Measurements from ENCODE around the gene CIBAR2.
"Not testable (repeated sequence)": the region's sequence is repeated elsewhere in the genome, so short reads cannot be mapped to it uniquely, and the experiment has no call there.

Gene CIBAR2

DNA sequence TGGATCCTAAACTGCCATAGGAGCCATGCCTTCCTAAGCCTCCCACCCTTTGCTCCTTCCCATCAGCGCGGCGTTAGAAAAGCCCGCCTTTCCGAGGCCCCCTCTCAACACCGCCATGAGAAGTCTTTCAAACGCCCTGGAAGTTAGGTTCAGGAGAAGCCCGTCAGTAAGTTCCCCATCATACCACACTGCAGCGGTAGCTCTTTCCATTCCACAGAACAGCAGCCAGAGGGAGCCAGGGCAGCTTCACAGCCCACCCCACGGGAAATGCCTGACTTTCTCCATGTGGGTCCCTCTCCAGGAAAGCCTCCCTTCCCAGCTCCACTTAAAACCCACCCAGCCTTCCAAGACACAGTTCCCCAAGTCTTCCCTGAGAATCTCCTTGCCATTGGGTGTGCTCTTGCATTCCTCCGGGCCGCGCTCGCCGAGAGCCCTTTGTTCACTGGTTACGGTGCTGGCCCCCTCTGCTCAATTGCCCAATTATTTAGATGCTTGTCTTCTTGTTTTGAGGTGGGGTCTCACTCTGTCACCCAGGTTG, 56.0 kb downstream of the CIBAR2 start:
- no peak for DNase-seq

DNA sequence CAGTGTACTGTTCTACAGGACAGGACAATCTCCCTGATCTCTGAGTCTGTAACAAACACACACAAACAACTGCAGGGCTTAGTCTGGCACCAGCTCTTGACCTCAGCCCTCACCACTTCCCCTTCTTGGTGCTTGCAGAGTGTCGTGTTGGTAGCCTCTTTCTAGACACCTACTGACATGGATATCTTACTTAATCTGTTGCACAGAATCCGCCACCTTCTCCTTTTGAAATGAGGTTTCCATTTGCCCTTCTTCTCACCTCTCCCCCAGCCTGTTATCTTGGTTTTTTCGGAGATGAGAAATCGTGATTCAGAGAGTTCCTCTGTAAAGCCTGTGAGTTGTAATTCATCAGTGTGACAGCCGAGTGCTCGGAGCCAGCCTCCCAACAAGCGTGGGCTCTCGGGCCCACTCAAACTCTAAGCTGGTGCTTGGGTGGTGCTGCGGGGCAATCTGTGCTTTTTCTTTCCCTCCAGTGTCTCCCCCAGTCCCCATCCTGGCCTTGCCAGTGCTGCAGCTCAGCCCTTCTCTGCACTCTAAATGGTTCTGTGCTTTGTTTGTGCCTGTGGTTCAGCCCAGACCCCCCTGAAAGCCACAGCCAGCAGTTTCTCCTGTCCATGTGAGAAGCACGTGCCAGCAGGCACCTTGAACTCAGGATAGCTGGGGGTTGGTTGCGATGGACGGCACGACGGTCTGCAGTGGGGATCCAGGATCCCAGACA, 56.6 kb downstream of the CIBAR2 start:
- DNase-seq: no peak

DNA sequence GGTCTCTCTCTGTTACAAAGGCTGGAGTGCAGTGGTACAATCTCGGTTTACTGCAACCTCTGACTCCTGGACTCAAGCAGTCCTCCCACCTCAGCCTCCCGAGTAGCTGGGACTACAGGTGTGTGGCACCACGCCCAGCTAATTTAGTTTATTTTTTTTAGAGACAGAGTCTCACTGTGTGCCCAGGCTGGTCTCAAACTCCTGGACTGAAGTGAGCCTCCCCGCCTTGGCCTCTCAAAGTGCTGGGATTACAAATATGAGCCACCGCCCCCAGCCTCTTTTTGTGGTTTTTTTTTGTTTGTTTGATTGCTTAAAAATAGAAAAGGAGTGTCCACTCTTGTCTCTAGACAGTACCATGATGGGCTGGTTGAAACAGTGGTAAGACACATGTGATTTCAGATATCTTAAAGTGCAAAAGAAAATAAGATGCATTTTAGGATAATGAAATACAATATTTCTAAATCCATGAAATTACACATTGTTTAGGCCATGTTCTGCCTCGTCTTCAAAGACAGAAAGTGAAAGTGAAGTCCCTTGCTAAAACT, 57.3 kb downstream of the CIBAR2 start:
- DNase-seq: no peak

DNA sequence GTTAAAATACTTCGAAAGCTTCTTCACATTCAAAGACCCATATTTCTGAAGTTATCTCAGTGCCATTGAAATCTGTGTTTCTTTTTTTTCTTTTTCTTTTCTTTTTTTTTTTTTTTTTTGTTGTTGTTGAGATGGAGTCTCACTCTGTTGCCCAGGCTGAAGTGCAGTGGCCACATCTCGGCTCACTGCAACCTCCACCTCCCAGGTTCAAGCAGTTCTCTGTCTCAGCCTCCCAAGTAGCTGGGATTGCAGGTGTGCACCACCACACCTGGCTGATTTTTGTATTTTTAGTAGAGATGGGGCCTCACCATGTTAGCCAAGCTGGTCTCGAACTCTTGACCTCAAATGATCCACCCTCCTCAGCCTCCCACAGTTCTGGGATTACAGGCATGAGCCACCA, 58.0 kb downstream of the CIBAR2 start:
- DNase-seq: not testable (repeated sequence)

DNA sequence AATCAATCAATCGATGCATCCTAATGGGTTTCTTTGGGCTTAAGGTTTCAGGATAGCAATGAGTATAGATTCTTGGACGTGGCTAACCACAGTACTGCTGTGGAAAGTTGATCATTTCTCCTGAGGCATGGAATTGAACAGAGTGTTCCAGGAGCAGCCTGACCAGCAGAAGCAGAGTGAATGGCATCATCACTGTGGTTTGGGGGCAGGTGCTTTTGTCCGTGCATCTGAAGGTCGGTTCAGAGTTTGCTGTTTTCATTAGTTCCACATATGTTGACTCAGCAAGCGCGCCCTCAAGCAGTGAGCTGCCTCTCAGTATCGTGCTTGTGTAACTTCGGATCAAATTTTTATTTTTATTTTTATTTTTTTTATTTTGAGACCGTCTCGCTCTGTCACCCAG, 59.7 kb downstream of the CIBAR2 start:
- no peak for DNase-seq

DNA sequence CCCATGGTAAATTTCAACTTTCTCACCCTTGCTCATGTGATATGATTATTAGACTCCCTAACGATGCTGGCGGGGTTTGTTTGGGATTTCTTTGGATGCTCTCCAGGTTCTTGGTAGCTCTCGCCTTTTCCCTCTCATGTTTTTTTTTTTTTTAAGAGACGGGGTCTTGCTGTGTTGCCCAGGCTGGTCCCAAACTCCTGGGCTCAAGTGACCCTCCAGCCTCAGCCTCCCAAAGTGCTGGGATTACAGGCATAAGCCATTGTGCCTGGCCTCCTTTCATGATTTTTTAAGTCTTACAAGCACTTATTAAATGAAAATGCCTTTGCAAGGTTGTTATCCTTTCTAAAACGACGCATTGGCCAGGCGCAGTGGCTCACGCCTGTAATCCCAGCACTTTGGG, 60.6 kb downstream of the CIBAR2 start:
- no peak for DNase-seq

DNA sequence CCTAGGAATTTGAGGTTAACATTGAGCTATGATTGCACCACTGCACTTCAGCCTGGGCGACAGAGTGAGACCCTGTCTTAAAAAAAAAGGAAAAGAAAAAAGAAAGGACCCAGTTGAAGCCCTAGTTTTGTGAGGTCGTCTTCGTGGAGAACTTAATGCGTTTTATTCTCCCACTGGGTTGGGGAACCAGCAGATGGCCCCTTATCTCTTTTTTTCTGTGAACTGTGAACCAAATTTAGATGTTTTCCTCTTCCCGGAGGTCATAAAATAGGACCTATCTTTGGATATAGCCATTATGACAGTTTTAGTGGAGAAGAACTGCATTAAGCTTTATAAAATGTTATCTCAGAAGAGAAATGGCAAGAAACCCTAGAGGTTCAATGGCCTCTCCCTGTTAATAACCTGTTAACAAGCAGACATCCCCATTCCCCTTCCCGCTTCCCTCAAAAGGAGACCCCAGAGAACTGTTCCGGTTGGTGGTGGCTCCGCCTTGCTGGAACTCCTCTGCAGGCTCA, 61.1 kb downstream of the CIBAR2 start:
- DNase-seq: no peak

DNA sequence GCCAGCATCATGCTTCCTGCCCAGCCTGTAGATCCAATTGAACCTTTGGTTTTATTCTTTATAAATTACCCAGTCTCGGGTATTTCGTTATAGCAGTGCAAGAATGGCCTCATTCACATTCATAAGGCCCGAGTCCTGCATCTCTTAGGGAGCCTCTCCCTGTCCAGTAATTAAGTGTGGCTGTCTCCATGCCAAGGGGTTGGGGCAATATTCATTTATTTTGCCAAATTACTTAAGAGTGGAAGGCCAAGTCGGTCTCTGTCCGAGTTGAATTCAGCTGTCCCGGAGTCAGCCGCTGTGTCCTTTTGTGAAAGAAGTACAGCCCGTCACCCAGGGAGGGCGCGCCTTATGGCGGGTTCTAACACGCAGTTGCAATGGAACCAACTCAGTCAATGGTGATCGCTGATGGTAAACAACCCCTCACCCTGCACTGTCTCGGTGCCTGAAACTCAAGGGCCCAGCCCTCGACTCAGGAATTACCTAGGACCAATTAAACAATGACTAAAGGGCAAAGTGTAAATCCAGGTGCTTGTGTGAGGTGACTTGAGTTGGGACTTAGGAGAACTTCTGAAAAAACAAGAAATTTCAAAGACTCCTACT, 62.5 kb downstream of the CIBAR2 start:
- no peak for DNase-seq

DNA sequence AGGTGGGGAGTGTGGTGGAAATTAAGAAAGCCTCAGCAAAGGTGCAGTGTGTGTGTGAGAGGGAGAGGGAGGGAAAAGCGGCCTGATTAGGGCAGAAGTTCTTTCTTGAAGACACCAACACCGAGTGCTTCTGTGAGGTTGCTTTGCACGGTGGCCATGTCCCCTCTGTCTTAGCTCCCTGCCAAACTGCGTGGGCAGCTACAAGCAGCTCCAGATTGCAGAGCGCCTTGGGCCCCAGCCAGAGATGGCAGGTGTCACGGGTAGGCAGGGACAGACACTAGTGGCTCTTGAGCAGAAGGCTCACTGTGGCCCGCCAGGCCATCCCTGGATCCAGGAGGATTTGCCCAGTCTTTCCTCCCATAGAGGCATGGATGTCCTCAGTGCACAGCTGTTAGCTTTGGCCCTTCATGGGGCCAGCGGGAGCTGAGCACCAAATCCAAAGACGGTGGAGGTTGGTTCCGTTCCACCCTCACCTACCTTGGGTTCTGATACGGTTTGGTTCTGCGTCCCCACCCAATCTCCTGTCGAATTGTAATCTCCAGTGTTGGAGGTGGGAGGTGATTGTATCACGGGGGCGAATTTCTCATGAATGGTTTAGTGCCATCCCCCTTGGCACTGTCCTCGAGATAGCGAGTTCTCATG, 63.2 kb downstream of the CIBAR2 start:
- DNase-seq: no peak
